Prostate gland (tissue), 2 donors: Measurements from ENCODE around the gene C2orf49.

ENCODE experiments used
- POLR2A ChIP-seq: fragments of 450-650 bp; IDR thresholded peaks from one replicate; pipeline ENCODE4 v1.6.1; 2016; ENCODE audit warnings: antibody characterized with exemption, mild to moderate bottlenecking
- POLR2AphosphoS5 ChIP-seq: sonication (generic); formaldehyde crosslinking; IDR thresholded peaks from one replicate; pipeline ENCODE4 v1.6.1; 2017; ENCODE audit warnings: antibody characterized with exemption
- TF ChIP-seq, protein P1 (sequence below), 4 experiments: fragments of 200-600 bp in 2 of 4; fragments of 450-650 bp in 2 of 4; sonication (generic) in 2 of 4; IDR thresholded peaks; 1 replicate in 3 of 4; 2 replicates in 1 of 4; pipeline ENCODE4 v1.5.1; 2016 to 2019; ENCODE audit warnings: antibody characterized with exemption in 4 of 4, mild to moderate bottlenecking in 2 of 4, moderate library complexity in 2 of 4

DNA sequence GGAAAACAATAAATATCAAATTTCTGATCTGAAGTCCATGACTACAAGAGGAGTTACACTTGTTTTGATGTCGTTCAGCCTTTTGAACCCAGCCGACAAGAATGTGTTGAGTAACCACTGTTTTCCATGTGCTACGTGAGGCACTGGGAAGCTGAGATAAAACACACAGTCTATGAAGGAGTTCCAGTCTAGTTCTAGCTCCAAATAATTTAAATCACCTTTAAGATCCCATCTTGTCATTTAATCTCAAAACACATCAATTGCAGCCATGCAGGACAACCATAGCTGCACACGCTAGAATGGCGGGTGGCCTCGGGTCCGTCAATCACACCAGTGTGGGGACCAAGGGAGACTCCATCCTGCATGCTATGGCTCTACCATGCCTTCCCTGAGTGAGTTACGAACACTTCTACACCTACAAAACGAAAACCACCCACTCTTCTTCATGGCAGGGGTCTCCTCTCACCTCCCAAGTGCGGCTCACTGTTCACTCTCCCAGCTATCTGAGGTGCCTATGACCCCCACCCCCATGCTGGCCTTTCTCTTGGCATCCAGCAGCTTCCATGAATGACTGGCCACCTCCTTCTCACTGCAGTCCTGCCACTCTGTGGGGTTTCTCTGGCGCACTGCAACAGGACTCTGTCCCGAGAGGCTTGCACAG lies 57.7 kb downstream of the C2orf49 start:
- TF ChIP-seq, protein P1, sequence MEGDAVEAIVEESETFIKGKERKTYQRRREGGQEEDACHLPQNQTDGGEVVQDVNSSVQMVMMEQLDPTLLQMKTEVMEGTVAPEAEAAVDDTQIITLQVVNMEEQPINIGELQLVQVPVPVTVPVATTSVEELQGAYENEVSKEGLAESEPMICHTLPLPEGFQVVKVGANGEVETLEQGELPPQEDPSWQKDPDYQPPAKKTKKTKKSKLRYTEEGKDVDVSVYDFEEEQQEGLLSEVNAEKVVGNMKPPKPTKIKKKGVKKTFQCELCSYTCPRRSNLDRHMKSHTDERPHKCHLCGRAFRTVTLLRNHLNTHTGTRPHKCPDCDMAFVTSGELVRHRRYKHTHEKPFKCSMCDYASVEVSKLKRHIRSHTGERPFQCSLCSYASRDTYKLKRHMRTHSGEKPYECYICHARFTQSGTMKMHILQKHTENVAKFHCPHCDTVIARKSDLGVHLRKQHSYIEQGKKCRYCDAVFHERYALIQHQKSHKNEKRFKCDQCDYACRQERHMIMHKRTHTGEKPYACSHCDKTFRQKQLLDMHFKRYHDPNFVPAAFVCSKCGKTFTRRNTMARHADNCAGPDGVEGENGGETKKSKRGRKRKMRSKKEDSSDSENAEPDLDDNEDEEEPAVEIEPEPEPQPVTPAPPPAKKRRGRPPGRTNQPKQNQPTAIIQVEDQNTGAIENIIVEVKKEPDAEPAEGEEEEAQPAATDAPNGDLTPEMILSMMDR (IDR thresholded peaks at IDR 0.05) = no peak
- no peak for TF ChIP-seq POLR2AphosphoS5
- no peak for TF ChIP-seq POLR2A
